LNCaP clone FGC (cell line): ENCODE data around the gene WNT16.

Source experiments
- DNase-seq: peaks from one replicate; pipeline ENCODE4 v3.0.0-alpha.2; 2011; ENCODE audit warnings: low read depth
- H3K4me3 ChIP-seq: 2 replicates; pipeline ENCODE4 v1.5.1; 2011; ENCODE audit warnings: mild to moderate bottlenecking, low read depth, low read length, control low read depth
- TF ChIP-seq, protein P1 (sequence below): IDR thresholded peaks from 2 replicates; pipeline ENCODE4 v1.5.1; 2012; ENCODE audit warnings: mild to moderate bottlenecking; ENCODE audit not compliant: control insufficient read depth, insufficient read depth; ENCODE audit errors: extremely low read depth

The WNT16 gene

DNA sequence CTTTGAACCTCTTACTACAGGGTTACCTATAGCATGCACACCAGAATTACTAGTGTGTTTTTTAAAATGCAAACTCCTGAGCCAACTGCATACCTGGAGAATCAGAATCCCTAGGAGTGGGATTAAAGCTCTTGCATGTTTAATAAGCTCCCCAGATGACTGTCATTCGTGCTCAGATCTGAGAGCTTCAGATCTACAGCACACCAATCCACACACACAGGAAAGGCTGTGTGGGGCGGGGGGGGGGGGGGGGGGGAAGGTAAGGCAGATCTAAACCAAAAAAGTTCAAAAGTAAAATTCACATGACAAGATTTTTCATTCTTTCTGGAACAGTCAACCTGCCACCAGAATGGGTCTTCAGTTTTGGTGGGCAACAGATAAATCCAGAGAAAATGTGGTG, 61.8 kb downstream of the WNT16 start:
- no peak for DNase-seq
- TF ChIP-seq, protein P1, sequence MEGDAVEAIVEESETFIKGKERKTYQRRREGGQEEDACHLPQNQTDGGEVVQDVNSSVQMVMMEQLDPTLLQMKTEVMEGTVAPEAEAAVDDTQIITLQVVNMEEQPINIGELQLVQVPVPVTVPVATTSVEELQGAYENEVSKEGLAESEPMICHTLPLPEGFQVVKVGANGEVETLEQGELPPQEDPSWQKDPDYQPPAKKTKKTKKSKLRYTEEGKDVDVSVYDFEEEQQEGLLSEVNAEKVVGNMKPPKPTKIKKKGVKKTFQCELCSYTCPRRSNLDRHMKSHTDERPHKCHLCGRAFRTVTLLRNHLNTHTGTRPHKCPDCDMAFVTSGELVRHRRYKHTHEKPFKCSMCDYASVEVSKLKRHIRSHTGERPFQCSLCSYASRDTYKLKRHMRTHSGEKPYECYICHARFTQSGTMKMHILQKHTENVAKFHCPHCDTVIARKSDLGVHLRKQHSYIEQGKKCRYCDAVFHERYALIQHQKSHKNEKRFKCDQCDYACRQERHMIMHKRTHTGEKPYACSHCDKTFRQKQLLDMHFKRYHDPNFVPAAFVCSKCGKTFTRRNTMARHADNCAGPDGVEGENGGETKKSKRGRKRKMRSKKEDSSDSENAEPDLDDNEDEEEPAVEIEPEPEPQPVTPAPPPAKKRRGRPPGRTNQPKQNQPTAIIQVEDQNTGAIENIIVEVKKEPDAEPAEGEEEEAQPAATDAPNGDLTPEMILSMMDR = no peak
- H3K4me3 ChIP-seq = no peak overlapping the region
